Measurements from ENCODE around the gene MUC5B. TPM values are rescaled to one million over a fixed set of nuclear protein-coding genes. Genes with fewer than 3 reads are reported as not detected.

The MUC5B gene
- total and polyA plus RNA-seq, 2 of the 13 experiments (the other 11 are each of a cell fraction or from before 2014, with no cell fraction given) = 0.01 TPM; not detected in 1

GRCh38 chr11:1303973-1304372 is 81.1 kb downstream of the MUC5B start (continued):
- TF ChIP-seq ZNF687 (CRISPR knock-in tag; IDR thresholded peaks at IDR 0.05) (peak; percentile 71; the same call in 1 of the 2 replicates), ZNF839 (CRISPR knock-in tag; IDR thresholded peaks at IDR 0.05; ENCODE audit: borderline replicate concordance) (no peak), KDM5B (CRISPR knock-in tag; IDR thresholded peaks at IDR 0.05; ENCODE audit: borderline replicate concordance) (0 out of 2 replicates have a peak, but pooled peaks have one; percentile 13), MZF1 (CRISPR knock-in tag; IDR thresholded peaks at IDR 0.05; ENCODE audit: borderline replicate concordance) (no peak), BRCA1 (CRISPR knock-in tag; IDR thresholded peaks at IDR 0.05) (no peak), NFKB2 (CRISPR knock-in tag; IDR thresholded peaks at IDR 0.05; ENCODE audit: borderline replicate concordance) (0 out of 2 replicates have a peak, but pooled peaks have one; percentile 19), FOXJ3 (CRISPR knock-in tag; IDR thresholded peaks at IDR 0.05; ENCODE audit: borderline replicate concordance) (no peak), ZSCAN21 (CRISPR knock-in tag; IDR thresholded peaks at IDR 0.05; ENCODE audit: borderline replicate concordance) (no peak), MTA1 (CRISPR knock-in tag; IDR thresholded peaks at IDR 0.05; ENCODE audit: borderline replicate concordance) (peak; percentile 10; the same call in 1 of the 2 replicates), EEA1 (CRISPR knock-in tag; IDR thresholded peaks at IDR 0.05; ENCODE audit: borderline replicate concordance) (no peak), ZNF724P (CRISPR knock-in tag; IDR thresholded peaks at IDR 0.05; ENCODE audit: borderline replicate concordance) (peak; percentile 66; the same call in 1 of the 2 replicates), CHD4 (IDR thresholded peaks at IDR 0.05; ENCODE audit: borderline replicate concordance, low read length) (peak; percentile 81; the same call in 1 of the 2 replicates)

Measured in HepG2 (cell line).